HepG2 (cell line): Measurements from ENCODE around the gene DELE1. TPM values are rescaled to one million over a fixed set of nuclear protein-coding genes. Genes with fewer than 3 reads are reported as not detected.

Source experiments
- CREM ChIP-seq, 2 experiments: sonication (generic) in 1 of 2; formaldehyde crosslinking in 1 of 2; IDR thresholded peaks; 2 replicates each; pipeline versions ENCODE4 v1.4.0 to v1.6.1; 2016 to 2020; ENCODE audit warnings: antibody characterized with exemption in 1 of 2, mild to moderate bottlenecking in 1 of 2, missing genetic modification reagents in 1 of 2
- HMGXB3 ChIP-seq: sonication (generic); formaldehyde crosslinking; IDR thresholded peaks from 2 replicates; pipeline ENCODE4 v1.4.0; 2020; ENCODE audit warnings: missing genetic modification reagents, borderline replicate concordance
- MYC ChIP-seq: sonication (generic); formaldehyde crosslinking; IDR thresholded peaks from 2 replicates; pipeline ENCODE4 v1.9.0; 2021; ENCODE audit warnings: missing genetic modification reagents, borderline replicate concordance
- MZF1 ChIP-seq: sonication (generic); formaldehyde crosslinking; IDR thresholded peaks from 2 replicates; pipeline ENCODE4 v1.8.1; 2023; ENCODE audit warnings: mild to moderate bottlenecking, missing genetic modification reagents, borderline replicate concordance
- ZBTB2 ChIP-seq: sonication (generic); formaldehyde crosslinking; IDR thresholded peaks from 2 replicates; pipeline ENCODE4 v1.8.0; 2022; ENCODE audit warnings: low read depth, missing genetic modification reagents
- ZBTB40 ChIP-seq, 2 experiments: fragments of 450-650 bp in 1 of 2; sonication (generic) in 1 of 2; formaldehyde crosslinking in 1 of 2; IDR thresholded peaks; 2 replicates each; pipeline versions ENCODE4 v1.6.1 to v1.8.0; 2016 to 2022; ENCODE audit warnings: antibody characterized with exemption in 1 of 2, mild to moderate bottlenecking in 1 of 2, missing genetic modification reagents in 1 of 2
- ZBTB46 ChIP-seq: sonication (generic); formaldehyde crosslinking; IDR thresholded peaks from 2 replicates; pipeline ENCODE4 v1.4.0; 2020; ENCODE audit warnings: mild to moderate bottlenecking, missing genetic modification reagents, borderline replicate concordance
- polyA plus RNA-seq, 8 experiments: library from polyadenylated mRNA; depleted of rRNA in 3 of 8; stranded (reverse) in 7 of 8; unstranded in 1 of 8; fragments of >200 nt; fragmentation: Illumina TruSeq in 4 of 8; extraction: Trizol in 4 of 8; gene quantifications; 2 replicates each; pipeline versions ENCODE4 v1.2.1 to v1.2.3, GENCODE V29; 2011 to 2016; ENCODE audit warnings: low read depth in 4 of 8, missing spikeins in 1 of 8, mixed read lengths in 1 of 8; ENCODE audit not compliant: insufficient read depth in 1 of 8
- total RNA-seq, 5 experiments: library from RNA; depleted of rRNA; stranded (reverse); fragments of >200 nt; fragmentation: Illumina TruSeq; extraction: Trizol; gene quantifications; 2 replicates each; pipeline ENCODE4 v1.2.3, GENCODE V29; 2016; ENCODE audit warnings: low read depth in 1 of 5

Gene DELE1
- total and polyA plus RNA-seq, 2 of the 13 experiments (the other 11 are each of a cell fraction or from before 2014, with no cell fraction given): 57.5 to 90.3 TPM

- 0 out of 2 replicates have a peak, but pooled peaks have one; percentile 80 for TF ChIP-seq ZBTB46 (CRISPR knock-in tag)
- peak; percentile 88 for TF ChIP-seq MYC (CRISPR knock-in tag)
- no peak; the same call in 1 of the 2 replicates for TF ChIP-seq ZBTB2 (CRISPR knock-in tag)
- no peak for TF ChIP-seq MZF1 (CRISPR knock-in tag)
- TF ChIP-seq CREM (IDR thresholded peaks at IDR 0.05): peak; percentile 74
- no peak for TF ChIP-seq CREM (CRISPR knock-in tag; IDR thresholded peaks at IDR 0.05)
- peak; percentile 37 for TF ChIP-seq ZBTB40 (IDR thresholded peaks at IDR 0.05)
- peak; percentile 62; the same call in 1 of the 2 replicates for TF ChIP-seq ZBTB40 (CRISPR knock-in tag; IDR thresholded peaks at IDR 0.05)
- no peak; the same call in 1 of the 2 replicates for TF ChIP-seq HMGXB3 (CRISPR knock-in tag)
These were observed at the start of gene DELE1 (continued) for GRCh38 chr5:141923448-141924313.
